Activated T-cell treated with anti-CD3 and anti-CD28 coated beads, Interleukin-2, amount 50 U/mL, for 24 hours (primary cell): Measurements from ENCODE around the gene KHDRBS1.
A peak's percentile ranks its signal among the peaks of the same experiment; 100 is the strongest.
"Not testable (repeated sequence)": the region's sequence is repeated elsewhere in the genome, so short reads cannot be mapped to it uniquely, and the experiment has no call there.

Source experiments
- DNase-seq: peaks from one replicate; pipeline ENCODE4 v3.0.0-alpha.2; 2020
- H3K27ac Mint-ChIP-seq: 2 replicates; pipeline ENCODE4 v1.8.0; 2020; ENCODE audit warnings: mild to moderate bottlenecking, mixed read lengths
- H3K27me3 Mint-ChIP-seq: 2 replicates; pipeline ENCODE4 v1.8.0; 2020; ENCODE audit warnings: mixed read lengths
- H3K36me3 Mint-ChIP-seq: 2 replicates; pipeline ENCODE4 v1.8.0; 2020; ENCODE audit warnings: low read depth, mixed read lengths
- H3K4me1 Mint-ChIP-seq: 2 replicates; pipeline ENCODE4 v1.8.0; 2020; ENCODE audit warnings: low read depth, mixed read lengths
- H3K4me3 Mint-ChIP-seq: 2 replicates; pipeline ENCODE4 v1.8.0; 2020; ENCODE audit warnings: mild to moderate bottlenecking, moderate library complexity, mixed read lengths
- H3K9me3 Mint-ChIP-seq: 2 replicates; pipeline ENCODE4 v1.8.0; 2020; ENCODE audit warnings: mixed read lengths

Gene KHDRBS1

GRCh38 chr1:32065613-32066488 is 52.2 kb downstream of the KHDRBS1 start:
- not testable (repeated sequence) for H3K4me3 Mint-ChIP-seq, H3K27me3 Mint-ChIP-seq, DNase-seq, H3K9me3 Mint-ChIP-seq
- peak overlapping the region; percentile 66 for H3K27ac Mint-ChIP-seq
- peaks cover 10% of the 10 kb centered on the region for H3K4me1 Mint-ChIP-seq
- peaks cover 30% of the 10 kb centered on the region for H3K36me3 Mint-ChIP-seq

GRCh38 chr1:32066489-32066873 is 52.8 kb downstream of the KHDRBS1 start:
- no peak overlapping the region for H3K4me3 Mint-ChIP-seq
- H3K27me3 Mint-ChIP-seq = no peaks in the 10 kb centered on the region
- H3K9me3 Mint-ChIP-seq = no peaks in the 10 kb centered on the region
- H3K27ac Mint-ChIP-seq = peak overlapping the region; percentile 29
- H3K4me1 Mint-ChIP-seq = peaks cover 10% of the 10 kb centered on the region
- H3K36me3 Mint-ChIP-seq = peaks cover 24% of the 10 kb centered on the region
- no peak for DNase-seq

GRCh38 chr1:32068957-32069588 is 55.4 kb downstream of the KHDRBS1 start:
- no peak for DNase-seq
- no peak overlapping the region for H3K27ac Mint-ChIP-seq

DNA sequence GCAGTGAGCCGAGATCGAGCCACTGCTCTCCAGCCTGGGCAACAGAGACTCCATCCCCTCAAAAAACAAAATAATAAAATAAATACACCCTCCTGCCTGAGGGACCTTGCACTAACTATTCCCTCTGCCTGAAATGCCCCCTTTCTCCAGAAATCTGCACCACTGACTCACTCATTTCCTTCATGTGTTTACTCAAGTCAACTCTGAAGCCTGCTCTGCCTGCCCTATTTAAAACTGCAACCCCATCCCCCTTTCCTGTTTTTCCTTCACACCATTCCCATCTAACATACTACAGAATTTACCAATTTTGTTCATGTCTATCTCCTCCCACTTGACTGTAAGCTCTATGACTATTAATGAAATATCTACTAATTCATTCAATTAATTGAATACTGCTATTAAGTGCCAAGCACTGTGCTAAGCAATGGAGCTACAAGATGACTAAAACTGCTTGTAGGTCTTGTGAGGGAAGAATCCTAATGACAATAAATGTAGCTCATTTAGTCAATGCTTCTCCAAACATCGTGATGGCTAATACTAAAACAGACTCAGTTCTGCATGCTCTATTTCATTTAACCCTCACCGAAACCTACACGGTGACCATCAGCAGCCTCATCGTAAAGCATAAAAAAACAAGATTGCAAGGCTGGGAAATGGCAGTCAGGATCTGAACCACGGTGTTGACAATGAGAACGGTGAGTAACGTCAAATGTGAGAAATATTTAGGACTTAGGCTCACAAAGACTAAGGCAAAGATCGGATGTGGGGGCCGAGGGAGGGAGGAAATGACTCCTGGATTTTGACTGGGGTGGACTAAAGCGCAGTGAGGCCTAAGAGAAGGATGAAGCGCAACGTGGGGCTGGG is 58.3 kb downstream of the KHDRBS1 start:
- H3K9me3 Mint-ChIP-seq = no peaks in the 10 kb centered on the region
- H3K27ac Mint-ChIP-seq = peak overlapping the region; percentile 97
- no peaks in the 10 kb centered on the region for H3K27me3 Mint-ChIP-seq
- H3K36me3 Mint-ChIP-seq = peaks cover 24% of the 10 kb centered on the region
- peaks cover 34% of the 10 kb centered on the region for H3K4me1 Mint-ChIP-seq
- DNase-seq = no peak
- H3K4me3 Mint-ChIP-seq = peak overlapping the region; percentile 93

More at GRCh38 chr1:32068957-32069588, 55.4 kb downstream of the KHDRBS1 start:
- Mint-ChIP-seq H3K4me1 (peaks cover 25% of the 10 kb centered on the region), H3K9me3 (no peaks in the 10 kb centered on the region), H3K27me3 (no peaks in the 10 kb centered on the region), H3K4me3 (no peak overlapping the region), H3K36me3 (peaks cover 14% of the 10 kb centered on the region)

- Mint-ChIP-seq H3K27ac (peak within 1 kb of the TSS; percentile 97), H3K9me3 (no peaks in the 10 kb centered on the region), H3K4me1 (peaks cover 34% of the 10 kb centered on the region), H3K27me3 (no peaks in the 10 kb centered on the region), H3K4me3 (peak within 1 kb of the TSS; percentile 93), H3K36me3 (peaks cover 31% of the 10 kb centered on the region)
- peak; percentile 95 for DNase-seq
Observed at GRCh38 chr1:32072622-32073298, 59.1 kb downstream of the KHDRBS1 start, which contains the start of gene TMEM39B. Gene TMEM39B (plus strand): TSS chr1:32072939. CDS start chr1:32073048, 109 bp downstream.

DNA sequence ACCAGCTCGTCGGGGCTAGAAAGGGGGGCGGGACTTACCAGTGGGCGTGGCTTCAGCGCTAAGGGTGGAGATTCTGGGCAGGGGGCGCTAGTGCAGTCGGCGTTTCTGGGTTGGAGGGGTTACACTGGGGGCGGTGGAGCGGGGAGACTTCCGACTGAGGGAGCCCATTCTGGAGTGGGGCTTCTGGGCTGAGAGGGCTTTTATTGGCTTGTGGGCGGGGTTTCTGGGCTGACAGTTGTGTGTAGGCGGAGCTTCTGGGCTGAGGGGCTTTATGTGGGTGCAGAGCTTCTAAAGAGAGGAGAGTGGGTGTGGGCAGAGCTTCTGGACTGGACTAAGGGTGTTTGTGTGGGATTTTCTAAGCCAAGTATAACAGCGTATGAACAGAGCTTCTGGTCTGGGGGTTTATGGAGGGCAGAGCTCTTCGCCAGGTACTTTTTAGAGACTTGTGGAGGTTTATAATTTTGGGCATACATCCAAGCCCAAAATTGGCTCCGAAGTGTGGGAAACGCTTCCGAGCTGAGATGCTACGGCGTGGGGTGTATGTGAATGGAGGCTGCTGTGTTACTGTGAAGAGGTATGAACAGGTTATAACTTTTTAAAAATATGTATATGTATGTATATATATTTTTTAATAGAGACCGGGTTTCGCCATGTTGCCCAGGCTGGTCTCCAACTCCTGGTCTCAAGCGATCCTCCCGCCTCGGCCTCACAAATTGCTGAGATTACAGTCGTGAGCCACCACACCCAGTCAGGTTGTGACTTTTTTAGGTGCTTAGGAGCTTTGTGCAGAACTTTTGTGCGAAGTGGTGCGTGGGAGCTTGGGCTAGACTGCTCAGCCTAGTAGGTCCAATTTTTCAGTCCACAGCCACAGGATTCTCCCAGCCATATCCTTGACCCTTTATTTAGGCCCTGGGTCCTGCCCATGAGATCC is 59.9 kb downstream of the KHDRBS1 start:
- Mint-ChIP-seq H3K4me3 (peak overlapping the region; percentile 93), H3K27me3 (no peaks in the 10 kb centered on the region)

DNA sequence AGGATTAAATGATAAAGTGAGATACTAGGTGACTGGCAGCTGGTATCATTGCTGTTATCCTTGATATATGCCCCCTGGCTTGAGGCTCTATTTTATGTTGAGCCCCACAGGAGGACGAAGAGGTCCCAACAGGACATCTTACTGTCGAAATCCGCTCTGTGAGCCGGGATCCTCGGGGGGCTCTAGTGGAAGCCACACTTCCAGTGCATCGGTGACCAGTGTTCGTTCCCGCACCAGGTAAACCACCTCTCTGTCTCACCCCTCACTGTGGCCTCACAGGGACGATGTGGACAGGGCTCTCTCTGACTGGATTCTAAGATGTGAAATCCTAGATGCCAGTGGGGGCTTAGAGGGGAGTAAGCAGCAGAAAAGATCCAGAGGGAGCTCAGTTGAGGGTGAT is 61.2 kb downstream of the KHDRBS1 start:
- H3K36me3 Mint-ChIP-seq = peaks cover 49% of the 10 kb centered on the region
- H3K9me3 Mint-ChIP-seq = no peaks in the 10 kb centered on the region
- H3K27ac Mint-ChIP-seq = peak overlapping the region; percentile 38
- peaks cover 34% of the 10 kb centered on the region for H3K4me1 Mint-ChIP-seq
- no peak overlapping the region for H3K4me3 Mint-ChIP-seq
- no peaks in the 10 kb centered on the region for H3K27me3 Mint-ChIP-seq
- DNase-seq = no peak

More for the DNA sequence above, 59.9 kb downstream of the KHDRBS1 start:
- H3K9me3 Mint-ChIP-seq = no peaks in the 10 kb centered on the region
- H3K27ac Mint-ChIP-seq = peak overlapping the region; percentile 97
- H3K4me1 Mint-ChIP-seq = peaks cover 34% of the 10 kb centered on the region
- peaks cover 40% of the 10 kb centered on the region for H3K36me3 Mint-ChIP-seq
- DNase-seq = no peak

GRCh38 chr1:32077451-32077850 is 63.8 kb downstream of the KHDRBS1 start:
- Mint-ChIP-seq H3K27ac (peak overlapping the region; percentile 32), H3K27me3 (no peaks in the 10 kb centered on the region), H3K4me1 (peaks cover 26% of the 10 kb centered on the region), H3K9me3 (no peaks in the 10 kb centered on the region), H3K4me3 (no peak overlapping the region), H3K36me3 (peaks cover 66% of the 10 kb centered on the region)
- no peak for DNase-seq

GRCh38 chr1:32082022-32082421 is 68.4 kb downstream of the KHDRBS1 start:
- Mint-ChIP-seq H3K4me3 (no peak overlapping the region), H3K4me1 (no peaks in the 10 kb centered on the region), H3K27ac (no peak overlapping the region), H3K36me3 (peaks cover 69% of the 10 kb centered on the region), H3K9me3 (no peaks in the 10 kb centered on the region), H3K27me3 (no peaks in the 10 kb centered on the region)
- no peak for DNase-seq

DNA sequence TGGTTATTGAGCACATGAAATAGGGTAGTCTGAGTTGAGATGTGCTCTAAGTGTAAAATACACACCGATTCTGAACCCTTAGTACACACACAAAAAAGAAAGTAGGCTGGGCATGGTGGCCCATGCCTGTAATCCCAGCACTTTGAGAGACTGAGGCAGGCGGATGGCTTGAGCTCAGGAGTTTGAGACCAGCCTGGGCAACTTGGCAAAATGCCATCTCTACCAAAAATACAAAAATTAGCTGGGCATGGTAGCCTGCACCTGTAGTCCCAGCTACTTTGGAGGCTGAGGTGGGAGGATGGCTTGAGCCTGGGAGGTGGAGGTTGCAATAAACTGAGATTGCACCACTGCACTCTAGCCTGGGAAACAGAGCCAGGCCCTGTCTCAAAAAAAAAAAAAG is 72.7 kb downstream of the KHDRBS1 start:
- H3K27ac Mint-ChIP-seq, H3K4me3 Mint-ChIP-seq, H3K4me1 Mint-ChIP-seq, H3K9me3 Mint-ChIP-seq, DNase-seq, H3K27me3 Mint-ChIP-seq: not testable (repeated sequence)
- H3K36me3 Mint-ChIP-seq = peaks cover 56% of the 10 kb centered on the region

GRCh38 chr1:32091176-32091575 is 77.5 kb downstream of the KHDRBS1 start:
- no peaks in the 10 kb centered on the region for H3K27me3 Mint-ChIP-seq
- no peak for DNase-seq
- no peaks in the 10 kb centered on the region for H3K9me3 Mint-ChIP-seq
- H3K4me1 Mint-ChIP-seq = no peaks in the 10 kb centered on the region
- H3K4me3 Mint-ChIP-seq = no peak overlapping the region
- H3K36me3 Mint-ChIP-seq = peaks cover 65% of the 10 kb centered on the region
- no peak overlapping the region for H3K27ac Mint-ChIP-seq

DNA sequence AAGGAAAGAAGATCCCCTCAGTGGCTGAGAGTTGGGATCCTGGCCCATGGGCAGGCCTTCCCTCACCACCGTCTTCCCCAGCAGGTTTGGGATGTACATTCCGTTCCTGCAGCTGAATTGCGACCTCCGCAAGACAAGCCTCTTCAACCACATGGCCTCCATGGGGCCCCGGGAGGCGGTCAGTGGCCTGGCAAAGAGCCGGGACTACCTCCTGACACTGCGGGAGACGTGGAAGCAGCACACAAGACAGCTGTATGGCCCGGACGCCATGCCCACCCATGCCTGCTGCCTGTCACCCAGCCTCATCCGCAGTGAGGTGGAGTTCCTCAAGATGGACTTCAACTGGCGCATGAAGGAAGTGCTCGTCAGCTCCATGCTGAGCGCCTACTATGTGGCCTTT is 77.9 kb downstream of the KHDRBS1 start:
- H3K4me1 Mint-ChIP-seq = no peaks in the 10 kb centered on the region
- H3K27ac Mint-ChIP-seq = peak overlapping the region; percentile 11
- no peak overlapping the region for H3K4me3 Mint-ChIP-seq
- no peaks in the 10 kb centered on the region for H3K27me3 Mint-ChIP-seq
- H3K36me3 Mint-ChIP-seq = peaks cover 67% of the 10 kb centered on the region
- no peak for DNase-seq
- no peaks in the 10 kb centered on the region for H3K9me3 Mint-ChIP-seq
